Panc1 (cell line): ENCODE data around the gene KLC1. TPM values are rescaled to one million over a fixed set of nuclear protein-coding genes. Genes with fewer than 3 reads are reported as not detected.

Experiments
- ATAC-seq: fragments of 200-7000 bp; cut with Tn5 transposase; 2 replicates; pipeline ENCODE4 v1.9.1; 2020; ENCODE audit warnings: mild to moderate bottlenecking, moderate library complexity
- BruUV-seq: library from RNA; stranded (reverse); fragments of 400-500 nt; replicated peaks from 2 replicates; lab custom pipeline; 2021; lab: Mats Ljungman, UMichigan
- CTCF ChIA-PET: fragments of 300-600 bp; sonication (Branson Sonifier 250); formaldehyde crosslinking; loops from one replicate; lab custom pipeline; 2022; ENCODE audit warnings: antibody characterized with exemption; lab: Charles Lee
- POLR2A ChIA-PET: fragments of 300-600 bp; sonication (Branson Sonifier 250); formaldehyde crosslinking; loops from one replicate; lab custom pipeline; 2022; ENCODE audit warnings: antibody characterized with exemption; lab: Charles Lee
- DNase-seq: peaks from one replicate; pipeline ENCODE4 v3.0.0-alpha.2; 2010; ENCODE audit warnings: low read depth, low spot score
- H3K27ac ChIP-seq: 2 replicates; pipeline ENCODE4 v1.5.1; 2011; ENCODE audit warnings: mild to moderate bottlenecking, low read length, inconsistent platforms
- H3K27me3 ChIP-seq: fragments of 200-500 bp; sonication (Bioruptor generic); 2 replicates; pipeline ENCODE4 v1.6.0; 2014; ENCODE audit warnings: low read length, inconsistent platforms; ENCODE audit not compliant: control insufficient read depth, insufficient read depth
- H3K36me3 ChIP-seq: fragments of 200-500 bp; sonication (Bioruptor generic); 2 replicates; pipeline ENCODE4 v1.5.1; 2014; ENCODE audit warnings: inconsistent platforms, mild to moderate bottlenecking, low read length, moderate library complexity; ENCODE audit not compliant: control insufficient read depth, insufficient read depth
- H3K4me1 ChIP-seq: 2 replicates; pipeline ENCODE4 v1.5.1; 2011; ENCODE audit warnings: inconsistent platforms, mild to moderate bottlenecking, low read length, moderate library complexity; ENCODE audit not compliant: control insufficient read depth, insufficient read depth
- H3K4me3 ChIP-seq, 2 experiments: 2 replicates each; pipeline ENCODE4 v1.5.1; 2011 to 2012; ENCODE audit warnings: low read depth in 2 of 2, low read length in 2 of 2, mild to moderate bottlenecking in 2 of 2, inconsistent platforms in 1 of 2, moderate library complexity in 1 of 2
- H3K9me3 ChIP-seq: fragments of 200-500 bp; sonication (Bioruptor generic); 2 replicates; pipeline ENCODE4 v1.5.1; 2014; ENCODE audit warnings: low read depth, mild to moderate bottlenecking, inconsistent platforms, low read length, moderate library complexity; ENCODE audit not compliant: control insufficient read depth, insufficient read depth
- CTCF ChIP-seq: fragments of 450-650 bp; IDR thresholded peaks from 2 replicates; pipeline ENCODE4 v1.5.1; 2017; ENCODE audit warnings: mild to moderate bottlenecking
- POLR2AphosphoS5 ChIP-seq: IDR thresholded peaks from 2 replicates; pipeline ENCODE4 v1.6.1; 2012; ENCODE audit warnings: mild to moderate bottlenecking, low read depth, low read length, moderate library complexity
- REST ChIP-seq, 2 experiments: IDR thresholded peaks; 2 replicates each; pipeline ENCODE4 v1.6.1; 2011 to 2012; ENCODE audit warnings: low read depth in 2 of 2, control low read depth in 1 of 2, low read length in 1 of 2, mild to moderate bottlenecking in 1 of 2, moderate library complexity in 1 of 2; ENCODE audit not compliant: insufficient read depth in 1 of 2
- SIN3A ChIP-seq: IDR thresholded peaks from 2 replicates; pipeline ENCODE4 v1.6.1; 2012; ENCODE audit warnings: low read depth, mild to moderate bottlenecking, low read length, moderate library complexity, borderline replicate concordance; ENCODE audit not compliant: insufficient read depth
- TCF7L2 ChIP-seq: IDR thresholded peaks from 2 replicates; pipeline ENCODE4 v1.6.1; 2011; ENCODE audit warnings: mild to moderate bottlenecking, low read depth, low read length, inconsistent platforms
- in situ Hi-C: cut with HindIII; loops from 2 replicates; pipeline ENCODE4 v1.10.0; 2016; ENCODE audit warnings: low sequenced_read_pairs, low pct_unique_long_range_greater_than_20kb
- intact Hi-C: fragments of 100-400 bp; cut with micrococcal nuclease; formaldehyde crosslinking; loops from one replicate; pipeline ENCODE4 v1.10.0; 2022; ENCODE audit not compliant: unreplicated experiment
- total RNA-seq: library from RNA; stranded (reverse); gene quantifications from one replicate; pipeline ENCODE4 v1.2.1, GENCODE V29; 2021; ENCODE audit not compliant: unreplicated experiment

The KLC1 gene
- total RNA-seq, 1 experiment from 2014 or later: 98.0 TPM

DNA sequence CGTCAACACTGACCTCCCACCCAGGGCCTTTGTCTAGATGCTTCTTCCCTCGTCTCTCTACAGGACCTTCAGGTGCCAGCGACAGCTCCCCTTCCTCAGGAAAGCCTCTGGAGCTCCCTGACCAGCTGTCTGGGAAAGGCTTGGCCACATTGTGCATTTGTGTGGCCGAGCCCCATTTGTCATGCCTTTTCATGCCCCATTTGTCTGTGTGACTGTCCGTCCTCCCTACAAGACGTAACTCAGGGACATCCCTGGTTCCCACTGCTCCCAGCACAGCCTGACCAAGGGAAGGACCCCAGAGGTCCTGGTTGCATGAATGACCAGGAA lies 110.4 kb downstream of the KLC1 start:
- DNase-seq (no peak), ATAC-seq (no peak)
- no TSS peak for BruUV-seq
- H3K27ac ChIP-seq: no peak overlapping the region
- no peaks in the 10 kb centered on the region for H3K4me1 ChIP-seq
- no peak for TF ChIP-seq POLR2AphosphoS5
- TF ChIP-seq REST (IDR thresholded peaks at IDR 0.05; ENCODE audit: insufficient read depth in 1 of 2, low read depth in 2 of 2, low read length in 1 of 2): no peak
- no peak for TF ChIP-seq SIN3A
- TF ChIP-seq TCF7L2: no peak
- no peak for TF ChIP-seq CTCF
- ChIA-PET CTCF (no interaction called here), POLR2A (no interaction called here)
- no peaks in the 10 kb centered on the region for H3K27me3 ChIP-seq
- in situ Hi-C loops (no loop called here), intact Hi-C loops (no loop called here)
- no peaks in the 10 kb centered on the region for H3K36me3 ChIP-seq
- no peak overlapping the region for H3K4me3 ChIP-seq
- H3K9me3 ChIP-seq: no peaks in the 10 kb centered on the region

DNA sequence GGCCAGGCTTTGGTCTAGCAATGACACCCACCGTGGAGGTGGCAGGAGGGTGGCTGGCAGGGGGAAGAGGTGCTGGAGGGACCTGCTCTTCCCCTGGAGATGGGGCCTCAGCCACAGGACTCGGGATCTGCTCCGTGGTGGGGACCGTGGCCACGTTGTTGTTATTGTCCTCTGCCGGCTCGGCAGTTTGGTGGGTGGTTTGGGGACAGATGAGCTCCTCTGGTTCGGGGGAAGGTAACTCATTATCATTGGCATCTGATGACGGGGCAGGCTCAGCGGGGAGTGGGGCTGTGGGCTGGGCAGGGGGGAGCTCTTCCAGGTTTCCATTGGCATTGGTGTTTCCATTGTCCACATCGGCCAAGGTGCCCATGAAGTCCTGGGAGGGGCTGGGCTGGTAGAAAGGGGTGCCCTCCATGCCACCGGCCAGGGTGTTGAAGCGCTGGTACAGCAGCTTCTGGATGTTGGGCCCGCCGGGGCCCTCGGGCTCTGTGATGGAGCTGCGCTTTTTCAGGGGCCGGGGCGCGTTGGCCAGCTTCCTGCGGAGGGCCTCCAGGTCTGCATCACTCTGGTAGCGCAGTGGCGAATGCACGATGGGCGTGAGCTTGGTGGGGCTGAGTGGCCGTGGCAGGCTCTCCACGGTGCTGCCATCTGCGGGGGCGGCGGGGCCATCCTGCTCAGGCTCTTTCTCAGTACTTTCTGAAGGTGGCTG lies 110.9 kb downstream of the KLC1 start:
- no TSS peak for BruUV-seq
- no peaks in the 10 kb centered on the region for H3K4me1 ChIP-seq
- no peaks in the 10 kb centered on the region for H3K36me3 ChIP-seq
- intact Hi-C loops (no loop called here), in situ Hi-C loops (no loop called here)
- no peak for DNase-seq
- CTCF ChIA-PET: interaction anchor here (0.6 kb wide), 1 partner anchor 49 kb away, joined by 3 read pairs; no protein-coding TSS in a partner anchor
- no peak for ATAC-seq
- H3K27ac ChIP-seq: no peak overlapping the region
- TF ChIP-seq REST (IDR thresholded peaks at IDR 0.05; ENCODE audit: insufficient read depth in 1 of 2, low read depth in 2 of 2, low read length in 1 of 2) (no peak), SIN3A (no peak), CTCF (no peak), TCF7L2 (no peak), POLR2AphosphoS5 (no peak)
- no peaks in the 10 kb centered on the region for H3K27me3 ChIP-seq
- no peak overlapping the region for H3K4me3 ChIP-seq
- no peaks in the 10 kb centered on the region for H3K9me3 ChIP-seq
- POLR2A ChIA-PET: no interaction called here
